HG03159 (cell line): ENCODE measurements around the gene PMPCA.
"Not testable (repeated sequence)": the region's sequence is repeated elsewhere in the genome, so short reads cannot be mapped to it uniquely, and the experiment has no call there.

ENCODE experiments used
- ATAC-seq: cut with Tn5 transposase; IDR thresholded peaks from one replicate; pipeline ENCODE4 v1.9.1; 2021; ENCODE audit warnings: mild to moderate bottlenecking, moderate library complexity; ENCODE audit not compliant: unreplicated experiment

Gene PMPCA

DNA sequence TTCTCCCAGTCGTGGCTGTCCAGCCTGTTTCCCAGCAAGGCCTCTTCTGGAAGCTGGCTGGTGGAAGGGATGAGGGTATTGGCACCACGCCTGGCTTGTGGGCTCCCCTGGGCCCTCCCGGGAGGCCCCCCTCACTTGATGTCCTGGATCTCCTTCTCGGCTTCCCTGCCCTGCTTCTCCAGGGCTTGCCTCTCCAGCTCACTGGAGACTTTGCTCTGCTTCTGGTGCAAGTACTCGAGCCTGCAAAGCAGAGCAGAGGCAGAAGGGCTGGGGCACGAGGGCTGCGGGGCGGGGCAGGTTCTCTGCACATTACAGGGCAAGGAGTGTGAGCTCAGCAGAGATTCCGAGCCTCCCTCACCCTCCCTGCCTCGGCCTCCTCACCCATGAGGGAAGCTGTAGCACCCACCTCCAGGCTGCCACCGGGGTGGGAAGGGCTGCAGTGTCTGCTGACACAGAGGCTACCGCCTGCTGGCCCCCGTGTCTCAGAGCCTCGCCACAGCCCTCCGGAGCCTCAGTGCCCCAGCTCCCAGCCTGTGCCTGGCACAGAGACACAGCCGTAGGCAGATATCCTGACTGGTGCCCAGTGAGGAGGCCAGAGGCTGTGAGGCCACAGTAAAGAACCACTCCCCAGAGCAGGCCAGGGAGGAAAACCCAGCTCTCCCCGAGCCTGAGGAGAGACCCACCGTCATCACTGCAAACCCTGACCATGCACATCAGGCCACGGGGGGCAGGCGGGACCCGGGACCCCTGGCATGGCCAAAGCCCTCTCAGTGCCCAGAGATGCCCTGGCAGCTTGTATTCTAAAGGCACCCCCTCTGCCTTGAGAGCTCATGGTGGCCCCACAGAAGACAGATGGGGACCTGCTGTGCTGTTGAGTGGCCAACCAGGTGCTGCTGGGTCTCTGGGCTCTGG, 17.7 kb upstream of the PMPCA start:
- no peak for ATAC-seq

DNA sequence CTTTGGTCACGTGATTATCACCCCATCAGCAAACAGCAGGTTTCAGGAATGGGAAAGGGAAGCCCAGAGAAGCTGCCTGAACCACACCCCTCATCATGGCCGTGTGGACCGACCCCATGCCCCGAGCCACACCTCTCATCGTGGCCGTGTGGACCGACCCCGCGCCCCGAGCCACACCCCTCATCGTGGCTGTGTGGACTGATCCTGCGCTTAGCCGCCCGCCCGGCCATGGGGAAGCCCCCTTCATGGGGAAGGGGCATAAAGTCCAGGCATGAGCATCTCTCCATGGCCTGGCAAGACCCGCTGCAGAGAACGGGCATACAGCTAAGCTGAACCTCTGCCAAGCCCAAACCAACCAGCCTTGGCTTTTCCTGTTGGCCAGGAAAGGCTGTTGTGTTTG, 16.9 kb upstream of the PMPCA start:
- ATAC-seq, result no peak

DNA sequence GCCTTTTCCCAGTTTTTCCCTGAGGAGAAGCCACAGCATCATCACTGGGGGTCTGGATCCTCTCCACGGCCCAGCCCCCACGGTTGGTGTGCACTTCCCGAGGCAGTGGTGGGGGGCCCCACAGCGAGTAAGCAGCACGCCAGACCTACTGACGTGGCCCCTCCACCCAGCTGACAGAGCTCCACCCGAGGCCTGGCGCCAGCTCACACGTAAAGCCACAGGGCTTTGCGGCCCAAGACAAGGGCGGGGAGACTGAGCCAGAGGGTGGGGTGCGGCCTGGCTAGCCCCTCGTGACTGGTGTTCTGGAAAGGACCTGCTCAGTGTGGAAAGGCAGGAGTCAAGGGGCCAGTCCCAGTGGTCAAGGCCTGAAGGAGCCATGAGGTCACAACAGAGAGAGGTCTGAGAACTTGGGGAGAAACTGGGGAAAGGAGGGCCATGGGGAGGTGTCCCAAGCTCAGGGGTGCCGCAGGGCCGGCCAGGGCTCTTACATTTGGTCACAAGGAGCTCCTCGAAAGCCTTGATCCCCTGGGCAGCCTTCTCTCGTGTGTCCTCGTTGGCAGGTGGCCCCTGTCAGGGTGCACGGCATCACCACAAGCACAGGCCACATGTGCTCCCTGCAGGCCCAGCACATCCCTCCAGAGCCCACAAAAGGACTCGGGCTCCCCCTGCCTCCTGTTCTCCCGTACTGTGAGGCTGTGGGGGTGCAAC, 16.0 kb upstream of the PMPCA start:
- no peak for ATAC-seq

DNA sequence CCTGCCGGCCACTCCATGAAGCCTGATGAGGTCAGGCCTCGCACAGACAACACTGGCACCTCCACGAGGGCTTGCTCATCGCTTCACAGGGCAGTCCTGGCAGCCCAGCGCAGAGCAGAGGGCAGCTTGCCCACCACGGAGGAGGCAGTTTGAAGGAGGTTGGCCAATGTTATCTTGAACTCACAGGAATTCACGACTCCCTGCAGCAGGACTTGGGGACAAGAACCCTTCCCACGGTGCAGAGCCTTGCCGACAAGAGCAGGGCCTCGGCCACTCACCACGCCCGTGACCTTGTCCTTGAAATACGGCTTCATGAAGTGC, 15.5 kb upstream of the PMPCA start:
- ATAC-seq, result no peak

DNA sequence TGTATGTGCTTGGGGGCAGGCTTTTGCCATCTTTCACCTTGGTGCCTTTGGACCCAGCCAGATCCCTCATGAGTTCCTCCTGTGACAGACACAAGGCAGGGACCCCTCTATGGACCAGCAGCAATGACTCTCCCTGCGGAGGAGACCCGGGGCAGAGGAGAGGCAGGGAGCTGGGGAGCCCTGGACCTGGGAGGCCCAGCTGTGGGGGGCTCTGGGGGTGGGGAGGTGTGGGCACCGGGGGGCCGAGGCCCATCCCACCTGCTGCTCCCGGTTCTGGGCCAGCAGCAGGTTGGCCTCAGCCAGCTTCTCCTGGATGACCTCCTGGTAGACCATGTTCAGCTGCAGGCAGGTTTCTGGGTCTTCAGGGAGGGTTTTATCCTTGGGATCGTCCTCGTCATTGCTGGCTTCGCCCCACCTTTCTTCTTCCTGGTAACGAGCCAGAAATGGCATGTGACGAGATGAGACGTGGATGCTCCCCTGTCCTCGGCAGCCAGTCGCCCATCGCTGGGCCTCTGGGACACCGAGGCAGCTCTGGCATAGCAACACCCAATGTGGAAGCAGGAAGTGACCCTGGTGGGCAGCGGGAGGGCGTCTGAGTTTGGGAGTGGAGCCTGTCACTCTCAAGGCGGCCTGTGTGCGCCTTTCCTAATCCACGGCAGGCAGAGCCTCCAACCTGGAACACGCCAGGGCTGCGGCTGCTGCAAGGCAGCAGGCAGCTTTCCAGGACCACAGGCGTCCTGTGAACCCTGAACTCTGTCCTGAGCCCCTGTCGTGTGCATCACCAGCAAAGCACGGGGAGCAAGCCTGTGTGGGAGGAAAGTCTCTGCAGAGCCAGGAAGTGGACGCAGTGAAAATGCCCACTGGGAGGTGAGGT, 14.9 kb upstream of the PMPCA start:
- no peak for ATAC-seq

DNA sequence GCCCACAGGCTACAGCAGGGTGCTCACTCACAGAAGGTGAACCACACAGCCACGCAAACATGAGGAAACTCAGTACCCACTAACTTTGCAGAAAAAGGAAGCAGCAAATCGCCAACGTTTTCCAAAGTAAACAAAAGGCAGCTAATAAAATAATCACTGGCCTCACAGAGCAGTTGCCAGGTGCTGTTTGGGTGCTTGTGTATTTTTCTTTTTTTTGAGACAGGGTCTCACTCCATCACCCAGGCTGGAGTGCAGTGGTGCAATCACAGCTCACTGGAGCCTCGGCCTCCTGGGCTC, 14.3 kb upstream of the PMPCA start:
- no peak for ATAC-seq

DNA sequence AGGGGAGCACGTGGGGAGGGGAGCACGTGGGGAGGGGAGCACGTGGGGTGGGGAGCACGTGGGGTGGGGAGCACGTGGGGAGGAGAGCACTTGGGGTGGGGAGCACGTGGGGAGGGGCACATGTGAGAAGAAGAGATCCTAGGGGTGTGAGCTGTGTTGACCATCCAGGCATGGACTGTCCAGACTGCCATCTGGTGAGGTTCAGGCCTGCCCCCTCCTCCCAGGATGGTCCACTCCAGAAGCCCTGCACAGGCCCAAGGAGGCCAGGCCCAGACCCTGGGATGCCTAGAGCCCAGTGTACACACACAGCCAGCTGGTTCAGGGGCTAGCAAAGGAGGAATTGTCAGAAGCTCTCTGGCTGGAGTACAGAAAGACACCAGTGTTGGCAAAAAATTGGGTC, 12.8 kb upstream of the PMPCA start:
- no peak for ATAC-seq

DNA sequence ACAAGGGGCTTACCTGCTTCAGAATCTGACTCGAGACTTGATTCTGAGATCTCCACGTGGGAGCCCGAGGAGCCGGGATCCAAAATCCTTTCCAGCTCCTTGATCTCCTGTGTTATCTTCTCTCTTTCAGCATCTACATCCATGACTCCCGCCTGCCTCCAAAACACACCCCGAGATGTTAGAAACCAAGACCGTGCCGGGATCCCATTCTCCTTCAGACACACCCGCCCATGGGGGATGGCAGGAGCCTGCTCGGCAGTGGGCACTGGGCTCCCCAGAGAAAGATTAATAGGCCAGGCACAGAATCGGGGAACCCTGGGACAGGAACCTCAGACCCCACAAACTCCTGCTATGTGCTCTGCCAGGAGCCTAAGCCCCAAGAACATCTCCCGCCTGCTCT, 12.2 kb upstream of the PMPCA start:
- no peak for ATAC-seq

DNA sequence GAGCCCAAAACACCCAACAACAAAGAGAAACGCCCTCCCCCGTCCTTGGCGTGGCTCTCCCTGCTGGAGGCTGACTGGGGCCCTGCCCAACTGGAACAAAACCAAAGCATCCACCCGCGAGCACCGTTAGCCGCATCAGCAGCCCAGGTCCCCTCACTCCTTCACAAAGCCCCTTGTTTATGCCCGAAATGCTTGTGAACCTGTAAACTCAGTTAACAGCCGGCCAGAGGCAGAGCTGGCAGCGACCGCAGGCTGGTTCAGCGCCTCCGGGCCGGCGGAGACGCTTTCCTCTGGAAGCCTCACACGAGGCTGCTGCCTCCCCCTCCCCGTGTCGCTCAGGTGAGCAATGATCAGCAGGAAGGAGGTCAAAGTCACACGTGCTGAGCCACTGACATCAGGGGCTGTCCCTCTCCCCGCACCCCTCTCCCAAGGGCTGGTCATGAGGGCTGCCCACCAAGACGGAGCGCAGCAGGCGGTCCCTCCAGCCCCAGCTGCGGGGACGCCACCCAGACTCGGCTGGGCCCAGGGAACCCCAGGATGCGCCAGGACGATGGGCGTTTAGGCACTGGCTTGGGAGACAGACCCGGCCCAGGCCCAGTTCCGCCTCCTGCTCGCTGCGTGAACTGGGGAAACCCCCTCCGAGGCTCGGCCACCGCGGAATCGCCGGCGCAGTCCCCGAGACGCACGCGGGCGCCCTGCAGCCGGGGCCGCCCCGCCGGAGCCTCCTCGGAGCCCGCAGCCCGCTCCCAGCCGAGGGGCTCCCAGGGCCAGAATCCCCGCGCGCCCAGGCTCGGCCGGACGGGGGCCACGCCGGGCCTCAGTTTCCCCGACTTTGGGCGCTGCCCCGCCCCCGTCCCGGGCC, 11.1 kb upstream of the PMPCA start:
- no peak for ATAC-seq

DNA sequence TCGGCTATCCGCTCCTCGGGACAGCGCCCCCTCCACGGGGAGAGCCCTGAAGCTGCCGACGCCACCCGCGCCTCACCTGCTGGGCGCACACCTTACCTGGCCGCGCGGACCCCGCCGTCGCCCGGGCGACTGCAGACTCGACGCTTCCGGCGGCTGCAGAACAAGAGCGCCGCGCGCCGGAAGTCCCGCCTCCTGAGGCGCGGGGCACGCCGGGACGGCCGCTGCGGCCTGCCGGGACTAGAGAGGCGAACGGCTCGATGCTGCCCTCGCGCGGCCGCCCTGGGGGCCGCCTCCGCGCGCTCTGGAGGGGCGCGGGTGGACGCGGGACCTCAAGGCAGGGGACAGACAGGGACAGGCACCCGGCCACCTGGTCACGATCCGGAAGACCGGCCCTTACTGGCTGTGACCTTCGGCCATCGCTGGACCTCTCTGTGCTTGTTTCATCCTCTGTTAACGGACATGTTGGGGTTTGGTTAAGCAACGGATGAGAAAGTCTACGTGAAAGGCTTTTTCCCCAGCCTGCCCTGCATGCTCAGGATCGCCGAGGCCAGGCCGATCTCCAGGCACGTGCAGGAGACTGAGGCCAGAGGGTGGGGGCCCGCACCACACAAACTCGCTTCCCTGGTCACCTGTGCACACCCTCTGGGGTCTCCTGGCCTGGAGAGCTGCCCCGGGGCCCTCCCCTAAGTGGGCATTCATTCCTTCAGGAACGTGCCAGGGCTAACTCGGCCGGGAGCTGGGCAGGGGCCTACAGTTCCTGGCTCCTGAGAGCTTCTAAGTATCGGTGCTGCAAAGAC, 10.2 kb upstream of the PMPCA start, which contains the start of gene SNAPC4:
SNAPC4 (minus strand) TSS at position 133 of the 797 bp plus-strand sequence. CDS start 1,742 bp downstream, outside the sequence.
- peak; percentile 65 for ATAC-seq

DNA sequence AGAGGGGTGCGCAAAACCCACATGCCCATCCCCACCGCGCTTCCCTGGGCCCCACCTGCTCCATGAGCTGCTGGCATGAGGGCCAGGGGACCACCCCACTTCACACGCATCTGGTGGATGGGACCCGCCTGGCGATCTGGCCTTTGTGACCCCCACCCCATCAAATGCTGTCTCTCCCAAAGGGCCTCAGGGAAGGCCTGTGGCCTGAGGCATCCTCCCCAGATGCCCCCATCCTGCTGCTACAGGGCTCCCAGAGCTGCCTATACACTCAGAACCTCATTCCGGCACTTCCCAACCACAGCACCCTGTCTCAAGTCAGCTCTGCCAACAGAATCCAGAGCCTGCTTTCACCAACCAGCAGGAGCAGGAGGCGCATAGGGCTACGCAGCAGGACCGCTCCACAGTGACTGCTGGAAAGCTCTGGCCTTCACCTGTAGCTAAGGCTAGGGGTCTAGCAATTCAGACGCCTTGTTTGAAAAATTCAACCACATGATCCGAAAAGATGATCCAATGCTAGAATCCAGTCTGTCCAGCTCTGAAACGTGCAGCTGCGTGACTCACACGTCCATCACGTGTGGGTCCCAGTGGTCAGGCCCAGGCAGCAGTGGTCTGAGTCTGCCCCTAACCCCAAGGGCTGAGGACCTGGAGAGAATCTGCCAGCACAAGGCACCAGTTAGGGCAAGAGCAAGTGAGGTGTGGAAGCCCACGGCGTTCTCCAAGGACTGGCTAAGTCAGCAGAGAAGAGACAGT, 9.1 kb upstream of the PMPCA start:
- ATAC-seq, result no peak

DNA sequence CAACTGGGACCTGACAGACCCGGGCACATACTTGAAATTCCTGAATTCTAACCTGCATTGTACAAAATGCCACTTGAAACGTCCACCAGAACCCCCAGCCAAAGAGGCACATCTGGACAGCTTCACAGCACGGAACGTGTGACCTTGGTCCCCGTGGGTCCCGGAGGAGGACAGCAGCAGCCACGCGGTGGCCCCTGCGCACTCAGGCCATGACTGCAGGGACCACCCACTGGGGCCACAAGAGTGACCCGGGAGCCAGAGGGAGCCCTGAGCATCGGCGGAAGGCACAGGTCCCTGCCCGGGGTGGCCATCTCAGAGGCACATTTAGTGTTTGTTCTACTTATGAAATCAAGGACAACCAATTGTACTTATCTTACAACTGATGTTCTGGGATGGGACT, 8.4 kb upstream of the PMPCA start:
- ATAC-seq, result no peak

DNA sequence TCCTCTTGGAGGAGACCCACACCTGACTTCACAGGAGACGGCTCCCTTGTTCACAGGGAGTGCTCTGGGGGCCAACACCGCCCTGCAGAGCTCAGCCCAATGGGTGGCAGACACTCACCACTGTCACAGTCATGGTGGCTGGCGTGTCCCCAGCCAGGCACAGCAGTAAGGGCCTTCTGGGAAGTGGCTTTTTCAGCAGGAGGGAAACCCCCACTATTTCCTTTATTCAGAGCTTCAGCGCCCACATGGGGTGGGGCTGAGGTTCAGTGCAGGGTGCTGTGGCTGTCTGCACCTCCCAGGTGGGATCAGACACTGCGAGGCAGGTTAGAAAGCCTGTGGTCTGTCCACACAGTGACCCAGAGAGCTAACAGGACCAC, 6.9 kb upstream of the PMPCA start:
- ATAC-seq, result no peak

DNA sequence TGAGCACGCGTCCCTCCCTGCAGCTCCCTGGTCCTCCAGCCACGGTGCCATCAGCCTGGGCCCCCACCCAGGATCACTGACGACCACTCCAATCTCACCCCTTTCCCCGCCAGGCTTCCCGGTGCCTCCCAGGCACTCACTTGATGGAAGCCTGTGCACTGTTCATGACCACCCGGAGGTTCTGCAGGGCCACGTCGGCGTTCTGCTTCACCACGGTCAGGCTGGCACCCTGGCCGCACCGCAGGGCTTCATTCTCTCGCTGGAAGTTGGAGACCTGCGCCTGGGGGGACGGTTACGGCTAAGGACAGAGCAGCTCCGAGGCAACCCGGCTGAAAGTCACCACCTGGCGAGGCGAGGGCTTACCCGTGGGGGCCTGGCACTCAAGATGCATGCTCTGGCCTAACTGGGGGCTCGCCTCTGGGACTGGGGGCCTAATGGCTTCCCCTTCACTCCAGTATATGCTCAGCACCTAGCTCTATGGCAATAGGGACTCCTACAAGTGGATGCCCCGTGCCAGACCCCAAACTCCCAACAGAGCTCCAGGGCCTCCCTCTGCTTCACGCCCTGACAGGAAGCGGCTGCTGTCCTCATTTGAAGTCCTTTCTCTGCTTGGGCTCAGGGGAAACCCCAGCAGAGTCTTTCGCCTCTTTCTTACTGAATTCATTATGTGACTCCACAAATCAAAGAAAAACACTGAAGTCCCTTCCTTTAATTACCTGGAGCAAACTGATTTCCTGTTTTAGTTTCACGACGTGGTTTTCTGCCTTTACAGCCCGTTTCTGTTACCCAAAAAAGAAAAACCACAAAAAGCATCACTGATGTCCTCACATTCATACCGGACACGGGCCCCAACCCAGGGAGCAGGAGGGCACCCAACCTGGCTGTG, 6.3 kb upstream of the PMPCA start:
- ATAC-seq, result no peak

DNA sequence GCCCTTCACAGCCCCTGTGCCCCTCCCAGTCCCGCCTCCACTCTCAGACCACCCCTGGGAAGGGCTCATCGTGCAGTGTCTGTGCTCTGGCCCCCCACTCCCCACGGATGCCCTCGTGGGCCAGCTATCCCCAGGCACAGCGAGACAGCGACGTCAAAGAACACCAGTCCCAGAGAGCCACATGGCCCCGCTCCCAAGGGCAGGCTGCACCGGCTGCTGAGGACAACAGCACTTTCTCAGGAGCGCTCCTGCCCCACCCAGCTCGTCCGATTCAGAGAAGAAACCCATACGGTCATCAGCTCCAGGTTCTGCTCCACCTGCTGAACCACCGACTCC, 5.7 kb upstream of the PMPCA start:
- no peak for ATAC-seq

DNA sequence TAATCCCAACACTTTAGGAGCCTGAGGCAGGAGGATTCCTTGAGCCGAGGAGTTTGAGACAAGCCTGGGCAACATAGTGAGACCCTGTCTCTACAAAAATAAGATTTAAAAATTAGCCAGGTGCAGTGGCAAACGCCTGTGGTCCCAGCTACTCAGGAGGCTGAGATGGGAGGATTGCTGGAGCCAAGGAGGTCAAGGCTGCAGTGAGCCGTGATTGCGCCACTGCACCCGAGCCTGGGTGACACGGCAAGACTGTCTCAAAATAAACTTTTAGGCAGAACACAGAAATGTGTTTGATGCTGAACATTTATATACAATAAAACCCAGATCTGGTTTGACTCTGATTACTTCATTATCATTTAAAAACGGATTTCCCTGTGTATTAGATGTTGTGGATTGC, 5.0 kb upstream of the PMPCA start:
- ATAC-seq, result no peak

DNA sequence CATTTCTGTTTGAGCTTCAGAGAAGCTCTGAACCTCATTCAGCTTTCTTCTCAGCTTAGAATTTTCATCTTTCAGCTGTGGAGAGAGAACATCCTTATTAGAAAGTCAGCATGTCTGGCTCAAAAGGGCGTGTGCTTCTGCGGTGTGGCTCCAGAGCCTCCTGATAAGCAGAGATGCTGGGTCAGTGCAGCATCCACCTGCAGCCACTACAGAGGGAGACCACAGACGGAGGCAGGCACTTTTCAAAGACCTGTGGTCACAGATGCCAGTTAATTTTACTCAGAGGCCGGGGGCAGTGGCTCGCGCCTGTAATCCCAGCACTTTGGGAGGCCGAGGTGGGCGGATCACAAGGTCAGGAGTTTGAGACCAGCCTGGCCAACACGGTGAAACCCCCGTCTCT, 4.6 kb upstream of the PMPCA start:
- not testable (repeated sequence) for ATAC-seq

DNA sequence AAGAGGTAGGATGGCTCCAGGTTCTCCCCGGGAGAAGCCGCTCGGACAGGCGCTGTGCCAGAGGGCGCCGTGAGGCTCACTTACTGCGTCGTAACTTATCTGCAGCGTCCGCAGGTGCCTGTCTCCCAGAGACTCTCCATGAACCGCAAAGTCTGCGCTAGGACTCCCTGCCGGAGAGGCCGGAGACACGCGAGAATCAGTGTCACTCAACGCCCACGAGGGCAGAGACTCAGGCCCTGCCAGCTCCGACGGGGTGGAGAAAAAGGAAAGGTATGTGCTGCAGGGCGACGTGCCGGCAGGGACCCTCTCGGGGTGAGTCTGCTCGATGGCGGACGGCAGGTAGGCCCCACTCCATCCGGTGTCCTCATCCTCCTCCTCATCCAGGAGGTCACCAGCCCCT, 3.4 kb upstream of the PMPCA start:
- not testable (repeated sequence) for ATAC-seq
